Measurements from ENCODE around the gene OSBPL5.

The OSBPL5 gene

GRCh38 chr11:3044004-3044403 lies 121.1 kb downstream of the OSBPL5 start:
- no peak for DNase-seq (ENCODE audit: low read depth)
- no peak for TF ChIP-seq CTCF (IDR thresholded peaks at IDR 0.05; ENCODE audit: insufficient read depth, low read depth, low read length, missing control alignments)

GRCh38 chr11:3043315-3043871 lies 121.7 kb downstream of the OSBPL5 start:
- TF ChIP-seq CTCF (IDR thresholded peaks at IDR 0.05; ENCODE audit: insufficient read depth, low read depth, low read length, missing control alignments): no peak
- H3K4me3 ChIP-seq (ENCODE audit: low read depth, low read length): no peak overlapping the region
- no peak for DNase-seq (ENCODE audit: low read depth)

More at GRCh38 chr11:3044004-3044403, 121.1 kb downstream of the OSBPL5 start:
- no peak overlapping the region for H3K4me3 ChIP-seq (ENCODE audit: low read depth, low read length)

GRCh38 chr11:3042496-3043314 lies 122.4 kb downstream of the OSBPL5 start:
- TF ChIP-seq CTCF (IDR thresholded peaks at IDR 0.05; ENCODE audit: insufficient read depth, low read depth, low read length, missing control alignments): no peak
- H3K4me3 ChIP-seq (ENCODE audit: low read depth, low read length): no peak overlapping the region
- no peak for DNase-seq (ENCODE audit: low read depth)

- DNase-seq (ENCODE audit: low read depth): no peak
- no peak overlapping the region for H3K4me3 ChIP-seq (ENCODE audit: low read depth, low read length)
- TF ChIP-seq CTCF (IDR thresholded peaks at IDR 0.05; ENCODE audit: insufficient read depth, low read depth, low read length, missing control alignments): no peak
Measured at GRCh38 chr11:3041699-3042441, 123.2 kb downstream of the OSBPL5 start.

GRCh38 chr11:3040881-3041280 lies 124.2 kb downstream of the OSBPL5 start:
- no peak overlapping the region for H3K4me3 ChIP-seq (ENCODE audit: low read depth, low read length)
- no peak for DNase-seq (ENCODE audit: low read depth)
- TF ChIP-seq CTCF (IDR thresholded peaks at IDR 0.05; ENCODE audit: insufficient read depth, low read depth, low read length, missing control alignments): no peak

- H3K4me3 ChIP-seq (ENCODE audit: low read depth, low read length): no peak overlapping the region
- no peak for TF ChIP-seq CTCF (IDR thresholded peaks at IDR 0.05; ENCODE audit: insufficient read depth, low read depth, low read length, missing control alignments)
- no peak for DNase-seq (ENCODE audit: low read depth)
Measured at GRCh38 chr11:3037945-3038271, 127.2 kb downstream of the OSBPL5 start.
